MM.1S (cell line): ENCODE results near the gene MSH5.

ENCODE experiments used
- EZH2 ChIP-seq: fragments of 300-600 bp; sonication (generic); optimal IDR thresholded peaks from 2 replicates; pipeline ENCODE3; 2017; ENCODE audit warnings: low read depth, mild to moderate bottlenecking, antibody characterized with exemption, low read length, mixed read lengths
- EZH2phosphoT487 ChIP-seq: fragments of 300-600 bp; sonication (generic); IDR thresholded peaks from 2 replicates; pipeline ENCODE4 v1.6.1; 2018; ENCODE audit warnings: antibody characterized with exemption, low read length
- TF ChIP-seq, protein P1 (sequence below): fragments of 300-600 bp; sonication (generic); IDR thresholded peaks from 2 replicates; pipeline ENCODE4 v1.5.1; 2016; ENCODE audit warnings: antibody characterized with exemption, low read length, mixed read lengths

DNA sequence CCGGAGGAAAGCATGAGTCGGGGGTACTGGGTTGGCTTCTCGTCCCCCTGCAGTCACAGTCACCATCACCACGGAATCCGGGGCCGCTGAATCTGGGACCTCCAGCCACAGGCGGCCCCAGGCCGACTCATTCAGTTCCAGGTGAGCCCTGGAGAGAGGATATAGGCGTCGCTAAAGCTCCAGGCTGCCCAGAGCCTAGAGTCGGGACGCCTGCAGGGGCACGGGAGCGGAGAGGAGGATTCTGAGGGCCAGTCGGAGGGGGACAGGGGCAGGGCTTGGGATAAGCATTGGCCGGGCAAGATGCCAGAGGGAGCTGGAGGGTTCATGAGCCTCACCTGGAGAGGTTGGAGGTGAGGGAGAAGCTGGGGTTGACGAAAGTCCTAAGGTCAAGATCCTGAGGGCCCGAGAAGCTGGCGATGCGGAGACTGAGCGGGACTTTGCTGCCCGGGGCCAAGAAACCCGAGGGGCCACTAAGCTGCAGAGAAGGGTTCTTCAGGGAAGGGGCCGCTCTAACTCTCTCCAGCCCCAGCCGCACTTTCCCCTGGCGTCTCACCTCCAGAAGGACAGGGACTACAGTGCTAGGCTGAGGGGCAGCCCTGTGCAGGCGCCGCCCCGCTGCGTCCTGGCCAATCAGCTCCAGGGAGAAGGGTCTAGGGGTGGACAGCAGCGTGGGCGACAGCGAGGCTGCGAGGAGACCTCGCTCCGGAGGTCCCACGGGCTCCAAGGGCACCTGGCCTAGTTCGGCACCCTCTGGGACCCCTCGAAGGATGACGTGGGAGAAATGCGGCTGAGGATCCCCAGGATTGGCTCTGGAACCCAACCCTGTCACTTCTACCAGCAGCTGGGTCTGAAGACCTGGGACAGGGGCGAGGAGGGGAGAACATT, 26.3 kb downstream of the MSH5 start:
- TF ChIP-seq, protein P1, sequence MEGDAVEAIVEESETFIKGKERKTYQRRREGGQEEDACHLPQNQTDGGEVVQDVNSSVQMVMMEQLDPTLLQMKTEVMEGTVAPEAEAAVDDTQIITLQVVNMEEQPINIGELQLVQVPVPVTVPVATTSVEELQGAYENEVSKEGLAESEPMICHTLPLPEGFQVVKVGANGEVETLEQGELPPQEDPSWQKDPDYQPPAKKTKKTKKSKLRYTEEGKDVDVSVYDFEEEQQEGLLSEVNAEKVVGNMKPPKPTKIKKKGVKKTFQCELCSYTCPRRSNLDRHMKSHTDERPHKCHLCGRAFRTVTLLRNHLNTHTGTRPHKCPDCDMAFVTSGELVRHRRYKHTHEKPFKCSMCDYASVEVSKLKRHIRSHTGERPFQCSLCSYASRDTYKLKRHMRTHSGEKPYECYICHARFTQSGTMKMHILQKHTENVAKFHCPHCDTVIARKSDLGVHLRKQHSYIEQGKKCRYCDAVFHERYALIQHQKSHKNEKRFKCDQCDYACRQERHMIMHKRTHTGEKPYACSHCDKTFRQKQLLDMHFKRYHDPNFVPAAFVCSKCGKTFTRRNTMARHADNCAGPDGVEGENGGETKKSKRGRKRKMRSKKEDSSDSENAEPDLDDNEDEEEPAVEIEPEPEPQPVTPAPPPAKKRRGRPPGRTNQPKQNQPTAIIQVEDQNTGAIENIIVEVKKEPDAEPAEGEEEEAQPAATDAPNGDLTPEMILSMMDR = no peak
- no peak for TF ChIP-seq EZH2
- TF ChIP-seq EZH2phosphoT487 = no peak
